Activated CD4-positive, alpha-beta T cell treated with anti-CD3 and anti-CD28 coated beads, Interleukin-2, amount 50 U/mL, for 1 hour (primary cell): ENCODE measurements around the gene ARPC1A.

Source experiments
- DNase-seq: peaks from one replicate; pipeline ENCODE4 v3.0.0-alpha.2; 2020

Gene ARPC1A

GRCh38 chr7:99390941-99391602 lies 65.4 kb downstream of the ARPC1A start:
- no peak for DNase-seq

DNA sequence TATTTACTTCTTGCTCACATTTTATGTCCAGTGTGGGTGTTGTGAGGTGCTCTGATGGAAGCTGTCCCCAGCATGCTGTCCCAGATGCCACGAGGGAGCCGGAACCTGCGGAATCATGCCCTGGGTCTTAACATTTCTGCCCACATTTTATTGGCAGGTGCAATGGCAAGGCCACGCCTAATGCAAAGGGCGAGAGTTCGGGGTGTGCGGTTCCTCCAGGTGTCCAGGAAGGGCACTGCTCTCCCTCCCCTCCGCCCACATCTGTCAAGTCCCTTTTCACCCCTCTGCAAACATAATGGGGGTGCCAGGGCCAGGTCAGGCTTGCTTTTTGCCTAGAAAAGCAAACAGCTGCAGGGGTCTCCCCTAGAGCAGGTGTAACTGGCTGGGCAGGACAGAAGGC lies 66.3 kb downstream of the ARPC1A start:
- no peak for DNase-seq

DNA sequence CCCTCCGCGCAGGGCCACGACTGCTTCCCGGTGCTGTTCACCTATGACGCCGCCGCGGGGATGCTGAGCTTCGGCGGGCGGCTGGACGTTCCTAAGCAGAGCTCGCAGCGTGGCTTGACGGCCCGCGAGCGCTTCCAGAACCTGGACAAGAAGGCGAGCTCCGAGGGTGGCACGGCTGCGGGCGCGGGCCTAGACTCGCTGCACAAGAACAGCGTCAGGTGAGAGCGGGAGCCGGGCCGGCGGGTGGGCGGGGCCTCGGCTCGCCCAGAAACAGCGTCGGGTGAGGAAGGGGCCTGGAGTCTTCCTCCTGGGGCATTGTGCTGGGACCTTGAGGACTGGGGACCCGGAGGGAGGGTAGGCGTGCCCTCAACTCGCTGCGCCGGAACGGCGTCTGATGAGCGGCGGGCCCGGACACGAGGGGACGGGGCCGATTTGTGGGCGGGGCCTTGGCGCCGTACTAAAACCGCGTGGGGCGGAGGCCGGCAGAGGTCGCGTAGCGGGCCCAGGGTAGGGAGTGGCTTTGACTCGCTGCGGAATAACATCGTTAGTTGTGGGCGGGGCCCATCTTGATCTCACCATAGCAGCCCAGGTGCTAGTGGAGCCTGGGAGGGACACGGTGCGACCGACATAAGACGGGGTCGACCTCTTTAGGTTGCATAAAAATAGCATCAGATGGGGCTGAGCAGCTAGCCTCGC lies 67.1 kb downstream of the ARPC1A start:
- DNase-seq = peak; percentile 83

DNA sequence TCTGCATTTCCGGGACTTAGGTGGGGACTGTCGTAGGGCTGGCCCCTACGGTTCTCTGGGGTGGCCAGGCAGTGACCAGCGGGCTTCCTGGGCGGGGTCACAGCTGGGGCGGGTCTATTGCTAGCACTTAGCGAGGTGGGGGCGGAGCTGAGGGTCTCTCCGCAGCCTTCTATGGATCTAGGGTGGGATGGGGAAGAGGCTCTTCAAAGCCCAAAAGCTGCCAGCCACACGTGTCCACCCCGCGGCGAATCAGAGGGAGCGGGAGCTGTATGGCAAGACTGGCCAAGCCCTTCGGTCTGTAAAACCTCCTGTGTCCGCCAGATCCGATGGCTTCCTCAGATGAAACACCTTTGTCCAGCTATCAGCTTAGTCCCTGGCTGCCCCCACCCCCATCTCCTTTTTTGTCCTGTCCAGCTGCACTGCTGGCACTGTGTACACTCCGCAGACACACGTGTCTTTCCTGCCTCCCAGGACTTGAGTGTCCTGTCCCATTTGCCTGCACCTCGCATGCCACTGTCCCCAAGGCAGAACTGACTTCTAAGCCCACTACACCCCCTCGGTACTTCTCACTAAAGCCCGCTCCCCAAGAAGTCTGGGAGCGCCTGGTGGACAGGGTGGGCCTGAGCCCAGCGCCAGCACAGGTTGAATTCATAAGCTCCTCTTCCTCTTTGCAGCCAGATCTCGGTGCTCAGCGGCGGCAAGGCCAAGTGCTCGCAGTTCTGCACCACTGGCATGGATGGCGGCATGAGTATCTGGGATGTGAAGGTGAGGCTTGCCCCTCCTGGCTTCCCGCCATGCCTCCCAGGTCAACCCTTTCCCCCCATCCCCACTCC lies 67.9 kb downstream of the ARPC1A start:
- DNase-seq = no peak

- no peak for DNase-seq
These were observed 68.4 kb downstream of the ARPC1A start for GRCh38 chr7:99394188-99394502.

DNA sequence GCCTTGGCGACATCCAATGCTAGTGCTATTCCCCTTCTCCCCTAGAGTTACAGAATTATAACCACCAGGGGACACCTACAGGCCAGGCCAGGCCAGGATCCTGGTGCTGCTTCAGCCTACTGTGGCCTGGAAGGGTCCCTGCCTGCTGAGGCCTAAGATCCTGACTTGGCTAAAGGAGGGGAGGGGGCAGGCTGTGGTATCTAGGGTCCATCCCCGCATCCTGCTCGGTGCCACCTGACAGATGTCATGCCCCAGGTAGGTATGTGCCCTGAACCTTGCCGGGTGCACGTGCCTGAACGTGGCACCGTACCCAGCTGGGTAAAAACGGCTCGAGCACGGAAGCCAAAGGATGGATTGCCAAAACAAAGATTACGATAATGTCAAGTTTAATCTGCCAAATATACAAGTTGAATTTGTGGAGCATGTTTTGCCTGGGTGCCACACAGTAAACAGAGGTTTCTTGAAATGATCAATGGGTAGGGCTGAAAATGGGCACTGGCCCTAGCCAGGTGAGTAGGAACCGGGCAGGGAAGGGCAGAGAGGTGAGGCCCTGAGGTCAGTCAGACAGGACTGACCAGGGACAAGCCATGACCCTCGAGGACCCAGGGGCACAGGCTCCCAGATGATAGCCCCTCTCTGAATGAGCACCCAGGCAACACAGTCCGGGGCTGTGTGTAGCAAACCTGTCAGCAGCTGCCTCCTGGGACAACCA lies 70.1 kb downstream of the ARPC1A start:
- no peak for DNase-seq

- DNase-seq = no peak
These were observed 71.0 kb downstream of the ARPC1A start for GRCh38 chr7:99396418-99397296.

- no peak for DNase-seq
These were observed 71.7 kb downstream of the ARPC1A start for GRCh38 chr7:99397297-99397983.

- DNase-seq = no peak
These were observed 73.3 kb downstream of the ARPC1A start for GRCh38 chr7:99398891-99399445.

DNA sequence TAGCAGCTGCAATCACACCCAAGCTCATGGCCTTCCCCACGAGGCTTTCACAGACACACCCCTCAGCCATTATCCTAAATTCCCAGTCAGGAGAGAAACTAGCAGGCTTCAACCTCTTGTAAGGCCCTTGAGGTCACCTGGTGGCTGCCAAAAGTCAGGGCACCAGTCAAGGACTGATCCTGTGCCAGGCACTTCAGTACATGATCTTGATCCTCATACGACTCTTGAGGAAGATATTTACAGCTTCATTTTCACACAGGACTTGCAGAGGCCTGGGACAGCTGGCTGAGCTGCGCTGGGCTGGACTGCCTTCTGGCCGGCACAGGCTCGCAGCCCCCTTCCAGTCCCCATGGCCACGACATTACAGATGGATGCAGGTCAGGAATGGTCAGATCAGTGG lies 73.9 kb downstream of the ARPC1A start:
- no peak for DNase-seq

DNA sequence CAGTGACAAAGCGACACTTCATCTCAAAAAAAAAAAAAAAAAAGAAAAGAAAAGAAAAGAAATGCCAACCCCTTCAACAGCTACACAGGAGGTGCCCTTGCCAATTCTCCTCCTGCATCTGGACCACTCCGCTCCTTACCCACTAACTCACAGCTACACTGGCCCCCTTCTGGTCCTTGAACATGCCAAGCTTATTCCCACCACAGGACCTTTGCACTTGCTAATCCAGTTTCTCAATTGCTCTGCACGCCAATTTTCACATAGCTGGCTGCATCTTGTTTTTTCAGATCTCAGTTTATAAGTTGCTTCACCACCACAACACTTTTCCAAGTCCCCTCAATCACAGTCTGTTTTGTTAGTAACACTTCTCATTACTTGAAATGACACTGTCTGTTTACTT lies 77.2 kb downstream of the ARPC1A start:
- DNase-seq = no peak

DNA sequence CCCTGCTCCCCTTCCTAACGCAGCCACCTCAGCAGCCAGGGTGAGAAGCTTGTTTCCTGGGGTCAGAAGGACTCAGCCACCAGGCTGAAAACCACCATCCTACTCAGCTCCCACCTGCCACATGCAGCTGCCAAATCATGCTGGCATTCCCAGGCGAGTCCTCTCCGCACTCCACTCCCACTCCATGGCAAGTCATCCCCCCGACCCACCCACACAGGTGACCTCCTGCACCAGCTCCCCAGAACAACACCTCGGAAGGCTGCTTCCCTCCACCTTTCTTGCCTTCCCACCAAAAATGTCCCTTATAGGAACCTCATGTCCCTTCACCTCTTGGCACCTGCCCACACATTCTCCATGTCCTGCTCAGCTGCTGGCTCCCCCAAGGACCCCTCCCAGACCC lies 78.1 kb downstream of the ARPC1A start:
- DNase-seq = no peak

GRCh38 chr7:99404235-99404976 lies 78.7 kb downstream of the ARPC1A start:
- DNase-seq = no peak

- no peak for DNase-seq
These were observed 79.3 kb downstream of the ARPC1A start for GRCh38 chr7:99404977-99405320.

DNA sequence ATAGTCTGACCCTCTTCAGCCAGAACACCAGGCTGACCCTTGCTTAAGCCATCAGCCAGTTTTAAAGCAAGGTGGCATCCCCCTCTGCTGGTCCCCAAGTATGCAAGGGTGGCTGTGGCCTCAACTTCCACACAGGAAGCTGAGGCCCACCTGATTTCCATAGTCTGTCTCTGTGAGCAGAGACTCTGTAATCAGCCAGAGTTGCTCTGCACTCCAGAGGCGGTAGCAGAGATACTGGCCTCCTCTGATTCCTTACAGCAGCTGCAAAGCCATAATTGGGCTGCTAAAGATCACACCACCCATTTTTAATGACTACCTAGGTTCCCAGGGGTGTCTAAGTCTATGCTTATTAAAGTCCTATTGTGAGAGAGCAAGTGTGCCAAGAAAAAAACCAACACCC lies 80.9 kb downstream of the ARPC1A start:
- DNase-seq = no peak

- peak; percentile 31 for DNase-seq
These were observed 82.2 kb downstream of the ARPC1A start for GRCh38 chr7:99407872-99408378.

DNA sequence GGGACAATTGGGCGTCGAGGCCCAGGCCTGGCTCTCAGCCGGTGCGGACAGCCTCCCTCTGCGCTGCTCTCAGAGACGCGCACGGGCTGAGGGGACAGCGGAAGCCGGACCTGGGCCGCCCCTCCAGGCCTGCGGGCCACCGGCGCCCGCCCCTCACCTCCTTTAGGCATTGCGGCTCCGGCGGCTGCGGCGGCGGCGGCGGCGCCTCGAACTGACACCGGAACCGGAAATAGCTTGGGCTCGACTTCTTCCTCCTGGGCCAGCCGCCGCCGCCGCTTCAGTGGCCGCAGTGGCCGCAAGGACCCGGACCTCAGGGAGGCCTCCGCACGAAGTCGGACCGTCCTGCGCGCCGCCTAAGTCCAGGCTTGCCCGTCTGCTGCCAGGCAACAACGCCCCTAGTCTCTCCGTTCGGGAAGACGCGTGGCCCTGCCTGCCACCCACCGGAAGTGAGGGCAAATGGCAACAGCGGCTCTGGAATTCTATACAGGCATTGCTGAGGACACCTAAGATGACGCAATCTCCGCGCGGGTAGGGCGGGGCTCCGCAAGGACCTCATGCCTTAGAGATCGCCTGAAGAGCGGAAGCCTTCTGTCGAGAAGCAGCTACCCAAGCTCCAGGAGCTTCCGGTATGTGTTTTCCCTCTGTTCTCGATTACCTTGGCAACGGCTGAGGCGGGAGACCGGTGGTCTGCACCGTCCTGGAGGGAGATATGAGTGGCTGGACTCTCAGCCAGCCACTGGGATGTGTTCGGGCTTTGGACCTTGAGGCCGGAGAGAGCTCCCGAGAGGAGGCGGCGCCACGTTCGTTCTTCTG lies 82.9 kb downstream of the ARPC1A start, which contains the start of the genes BUD31 and PDAP1:
TSS of gene BUD31 (plus strand) at position 591 of the 813 bp plus-strand sequence. CDS start 2,124 bp downstream, outside the sequence.
TSS of gene PDAP1 (minus strand) at position 219 of the 813 bp plus-strand sequence. CDS start at position 170, 49 bp downstream.
- DNase-seq = peak; percentile 92

DNA sequence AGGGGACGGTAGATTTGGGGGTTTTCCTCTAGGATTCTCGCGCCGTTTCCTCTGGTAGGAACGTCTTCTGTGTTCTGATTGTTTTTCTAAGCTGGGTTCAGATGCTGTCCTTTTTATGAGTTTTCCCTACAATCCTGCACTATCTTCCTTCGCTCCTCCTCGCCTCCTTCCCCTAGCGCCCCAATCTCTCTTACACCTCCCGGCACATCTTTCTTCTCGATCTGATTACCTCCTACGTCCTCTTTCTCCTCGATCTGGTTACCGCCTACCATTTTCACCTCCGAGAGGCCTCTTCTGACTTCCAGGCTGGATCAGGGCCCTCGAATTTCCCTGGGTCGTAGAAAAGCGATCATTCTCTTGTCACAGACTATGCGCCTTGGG lies 83.5 kb downstream of the ARPC1A start:
- DNase-seq = no peak

GRCh38 chr7:99409806-99410205 lies 84.1 kb downstream of the ARPC1A start:
- no peak for DNase-seq
